Gastroesophageal sphincter (tissue), 3 donors: ENCODE measurements around the gene OR12D1.

Source experiments
- EP300 ChIP-seq: sonication (generic); formaldehyde crosslinking; IDR thresholded peaks from one replicate; pipeline ENCODE4 v1.6.1; 2017; ENCODE audit warnings: antibody characterized with exemption, mild to moderate bottlenecking
- POLR2AphosphoS5 ChIP-seq: sonication (generic); formaldehyde crosslinking; IDR thresholded peaks from one replicate; pipeline ENCODE4 v1.6.1; 2017; ENCODE audit warnings: antibody characterized with exemption
- TF ChIP-seq, protein P1 (sequence below), 4 experiments: fragments of 200-600 bp in 2 of 4; fragments of 450-650 bp in 2 of 4; sonication (generic) in 1 of 4; IDR thresholded peaks; one replicate each; pipeline ENCODE4 v1.5.1; 2017 to 2019; ENCODE audit warnings: antibody characterized with exemption in 4 of 4, mild to moderate bottlenecking in 2 of 4, moderate library complexity in 2 of 4

DNA sequence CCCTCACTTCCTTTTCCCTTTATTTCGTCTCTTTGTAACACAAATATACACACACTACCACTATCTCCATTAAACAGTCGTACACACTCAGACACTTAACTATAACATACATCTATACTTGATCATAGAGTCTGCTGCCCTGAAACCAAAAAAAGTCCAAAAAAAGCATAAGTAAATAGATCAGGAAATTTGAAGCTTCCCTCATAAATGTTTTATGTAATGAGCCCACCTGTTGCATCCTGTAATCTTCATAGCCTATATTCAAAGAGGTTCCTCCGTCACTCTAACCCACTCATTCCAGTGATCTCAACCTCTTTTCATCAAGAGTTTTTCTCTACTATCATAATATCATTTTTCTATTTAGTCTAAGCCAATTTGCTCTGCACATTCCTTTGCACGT, 26.2 kb upstream of the OR12D1 start:
- TF ChIP-seq EP300 (no peak), POLR2AphosphoS5 (no peak)
- TF ChIP-seq, protein P1, sequence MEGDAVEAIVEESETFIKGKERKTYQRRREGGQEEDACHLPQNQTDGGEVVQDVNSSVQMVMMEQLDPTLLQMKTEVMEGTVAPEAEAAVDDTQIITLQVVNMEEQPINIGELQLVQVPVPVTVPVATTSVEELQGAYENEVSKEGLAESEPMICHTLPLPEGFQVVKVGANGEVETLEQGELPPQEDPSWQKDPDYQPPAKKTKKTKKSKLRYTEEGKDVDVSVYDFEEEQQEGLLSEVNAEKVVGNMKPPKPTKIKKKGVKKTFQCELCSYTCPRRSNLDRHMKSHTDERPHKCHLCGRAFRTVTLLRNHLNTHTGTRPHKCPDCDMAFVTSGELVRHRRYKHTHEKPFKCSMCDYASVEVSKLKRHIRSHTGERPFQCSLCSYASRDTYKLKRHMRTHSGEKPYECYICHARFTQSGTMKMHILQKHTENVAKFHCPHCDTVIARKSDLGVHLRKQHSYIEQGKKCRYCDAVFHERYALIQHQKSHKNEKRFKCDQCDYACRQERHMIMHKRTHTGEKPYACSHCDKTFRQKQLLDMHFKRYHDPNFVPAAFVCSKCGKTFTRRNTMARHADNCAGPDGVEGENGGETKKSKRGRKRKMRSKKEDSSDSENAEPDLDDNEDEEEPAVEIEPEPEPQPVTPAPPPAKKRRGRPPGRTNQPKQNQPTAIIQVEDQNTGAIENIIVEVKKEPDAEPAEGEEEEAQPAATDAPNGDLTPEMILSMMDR (IDR thresholded peaks at IDR 0.05): no peak
